Kasumi-1 (cell line): Measurements from ENCODE around the gene PXDN.

Source experiments
- DNase-seq, 2 experiments: peaks; one replicate each; lab custom pipeline; 2025; lab: John Stamatoyannopoulos, UW

PXDN gene

DNA sequence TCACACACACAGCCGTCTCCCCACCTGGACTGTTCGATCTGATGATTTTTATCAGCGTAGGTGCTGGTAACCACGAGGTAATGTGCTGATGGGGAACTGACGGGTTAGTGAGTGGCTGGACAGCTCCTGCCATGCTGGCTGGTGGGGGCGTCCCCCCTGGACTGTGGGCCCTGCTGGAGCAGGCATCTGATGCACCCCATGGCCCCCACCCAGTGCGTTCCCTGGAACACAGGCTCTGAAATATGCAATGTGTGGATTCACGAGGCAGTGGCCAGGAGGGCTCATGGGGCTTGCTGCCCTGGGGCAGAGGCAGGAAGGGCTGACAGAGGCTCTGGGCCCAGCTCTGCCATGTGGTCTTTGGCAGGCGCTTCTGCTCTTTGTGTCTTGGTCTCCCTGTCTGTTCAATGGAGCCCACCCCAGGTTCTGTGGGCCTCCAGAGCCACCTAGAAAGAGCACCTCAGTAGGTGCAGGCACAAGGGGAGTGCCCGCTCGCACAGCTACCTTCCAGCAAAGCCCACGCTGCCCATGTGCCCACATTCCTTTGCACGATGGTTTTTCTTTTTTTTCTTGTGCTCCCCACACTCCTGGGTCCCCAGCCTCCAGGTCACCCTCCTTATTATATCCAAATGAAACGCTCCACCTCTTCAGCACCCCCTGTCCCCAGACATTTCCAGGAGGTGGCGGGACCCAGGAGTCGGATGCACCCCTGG, 10.3 kb upstream of the PXDN start:
- no peak for DNase-seq

DNA sequence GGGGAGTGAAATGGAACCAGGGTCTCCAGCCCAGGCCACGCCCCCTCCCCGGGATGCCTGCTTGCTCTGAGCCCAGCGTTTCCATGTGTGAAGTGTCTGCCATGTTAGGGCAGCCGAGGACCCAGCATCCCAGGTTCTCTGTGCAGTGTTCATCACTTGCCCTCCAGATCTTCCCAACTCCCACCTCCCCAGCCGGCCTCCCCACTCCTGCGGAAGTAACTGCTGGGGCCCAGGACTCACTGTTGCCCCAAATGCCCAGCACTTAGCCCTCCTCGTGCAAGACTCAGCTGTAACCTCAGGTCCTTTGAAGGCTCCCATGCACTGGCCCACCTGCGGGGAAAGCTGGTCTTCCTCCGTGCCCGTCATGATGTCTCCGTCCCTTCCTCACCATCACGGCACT, 9.7 kb upstream of the PXDN start:
- no peak for DNase-seq

DNA sequence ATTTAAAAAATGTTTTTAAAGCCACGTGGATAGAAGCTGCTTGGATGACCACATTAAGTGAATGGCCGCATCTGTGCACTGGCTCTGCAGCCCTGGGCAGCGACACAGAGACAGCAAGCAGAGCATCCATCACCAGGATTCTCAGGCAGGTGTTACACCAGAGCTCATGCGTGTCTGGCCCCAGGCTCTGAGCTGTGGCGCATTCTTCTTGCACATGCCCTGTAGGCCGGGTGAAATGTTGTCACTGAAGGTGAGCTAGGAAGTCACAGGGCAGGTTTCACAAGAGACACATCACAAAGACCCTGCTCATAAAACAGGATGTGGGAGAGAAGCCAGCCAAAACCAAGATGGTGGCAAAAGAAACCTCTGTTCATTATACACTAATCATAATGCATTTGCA, 8.4 kb upstream of the PXDN start:
- DNase-seq = no peak

DNA sequence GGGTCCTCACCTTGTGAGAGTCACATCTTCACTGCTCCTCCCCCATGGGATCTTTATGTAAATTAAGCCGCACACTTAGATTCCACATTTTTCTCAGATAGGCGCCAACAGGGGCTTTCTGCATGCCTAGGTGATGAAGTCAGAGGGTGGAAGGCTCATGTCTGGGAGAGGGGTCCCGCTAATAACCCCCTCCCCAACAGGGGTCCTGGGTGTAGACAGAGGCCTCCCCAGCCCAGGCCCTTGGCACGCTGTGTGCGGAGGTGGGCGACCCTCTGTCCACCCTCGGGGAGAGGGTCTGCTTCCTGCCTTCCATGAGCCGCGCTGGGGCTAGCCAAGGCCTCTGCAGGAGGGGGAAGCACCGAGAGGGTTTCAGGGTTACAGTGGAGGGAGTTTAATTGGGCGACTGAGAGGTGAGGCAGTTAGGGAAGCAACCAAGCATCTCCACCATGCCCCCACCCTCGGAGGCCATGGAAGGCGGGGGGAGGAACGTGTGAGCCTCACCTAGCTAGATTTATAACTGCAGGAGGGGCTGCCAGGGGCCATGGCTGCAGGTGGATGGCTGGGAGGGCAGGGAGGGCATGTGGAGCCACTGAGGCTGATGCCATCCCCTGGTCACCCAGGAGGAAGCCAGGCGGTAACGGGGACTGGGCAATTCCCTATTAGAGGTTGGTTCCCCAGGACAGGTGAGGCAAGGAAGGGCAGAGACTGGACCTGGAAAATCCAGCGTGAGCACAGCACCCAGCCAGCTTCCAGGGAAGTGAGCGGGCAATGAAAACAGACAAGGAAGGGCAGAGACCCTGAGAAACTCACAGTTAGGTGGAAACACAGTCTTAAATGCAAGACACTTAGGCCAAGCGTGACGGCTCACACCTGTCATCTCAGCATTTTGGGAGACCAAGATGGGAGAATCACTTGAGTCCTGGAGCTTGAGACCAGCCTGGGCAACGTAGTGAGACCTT, 7.7 kb upstream of the PXDN start:
- DNase-seq = no peak

DNA sequence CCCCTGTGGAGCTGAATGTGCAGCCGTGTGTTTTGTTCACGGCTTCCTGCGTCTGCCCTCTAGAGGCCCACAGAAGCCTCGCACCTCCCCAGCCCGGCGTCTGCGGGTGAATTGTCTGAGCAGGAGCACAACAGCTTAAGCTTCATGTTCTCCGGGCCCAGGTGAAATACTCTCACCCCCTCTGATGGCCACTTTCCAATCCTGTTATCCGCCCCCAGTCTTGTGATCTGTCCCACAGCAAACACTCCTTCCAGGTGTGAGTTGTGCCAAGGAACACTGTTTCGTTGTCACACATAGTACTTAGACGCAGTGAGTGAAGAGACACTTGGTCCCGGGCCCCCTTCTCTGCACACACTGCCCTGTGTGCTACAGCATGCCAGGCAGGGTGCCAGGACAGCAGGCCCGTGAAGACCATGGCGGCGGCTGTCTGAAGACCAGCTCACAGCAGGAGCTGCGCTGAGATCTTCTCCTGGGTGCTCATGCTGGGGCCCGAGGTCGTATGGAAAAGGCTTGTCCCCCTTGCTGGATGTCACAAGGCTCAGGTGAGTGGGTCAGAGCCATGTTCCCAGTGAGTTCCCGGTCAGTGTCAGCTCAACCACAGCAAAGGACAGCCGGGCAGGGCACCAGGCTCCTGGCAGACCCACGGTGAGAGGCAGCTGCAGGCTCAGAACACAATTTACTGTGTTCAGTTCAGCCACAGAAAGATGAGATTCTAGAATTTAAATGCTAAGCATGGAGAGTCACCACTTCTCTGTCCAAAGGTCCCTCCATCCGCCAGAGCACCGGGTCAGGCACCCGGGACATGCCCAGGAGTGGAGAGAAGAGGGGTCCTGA, 6.8 kb upstream of the PXDN start:
- DNase-seq = peak; percentile 9 to 10

DNA sequence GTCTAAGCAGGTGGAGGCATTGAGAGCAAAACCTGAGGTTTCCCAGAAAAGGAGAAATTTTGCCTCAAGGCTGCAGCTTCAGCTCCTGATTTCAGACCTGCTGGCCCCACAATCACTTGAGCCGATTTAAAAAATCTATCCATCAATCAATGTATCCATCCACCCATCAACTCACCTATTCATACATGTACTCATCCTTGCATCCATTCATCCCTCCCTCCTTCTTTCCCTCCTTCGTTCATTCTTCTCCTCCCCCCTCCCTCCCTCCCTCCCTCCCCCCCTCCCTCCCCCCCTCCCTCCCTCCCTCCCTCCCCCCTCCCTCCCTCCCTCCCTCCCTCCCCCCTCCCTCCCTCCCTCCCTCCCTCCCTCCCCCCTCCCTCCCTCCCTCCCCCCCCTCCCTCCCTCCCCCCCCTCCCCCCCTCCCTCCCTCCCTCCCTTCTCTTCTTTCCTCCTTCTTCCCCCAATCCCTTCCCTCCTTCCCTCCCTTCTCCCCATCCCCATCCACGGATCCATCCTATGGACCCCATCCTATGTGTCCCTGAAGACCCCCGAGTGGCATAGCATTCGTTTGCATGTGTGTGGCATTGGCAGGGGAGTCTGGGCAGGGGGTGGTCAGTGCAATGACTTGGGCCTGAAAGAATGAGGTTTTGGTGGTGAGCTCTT, 6.1 kb upstream of the PXDN start:
- DNase-seq = no peak

DNA sequence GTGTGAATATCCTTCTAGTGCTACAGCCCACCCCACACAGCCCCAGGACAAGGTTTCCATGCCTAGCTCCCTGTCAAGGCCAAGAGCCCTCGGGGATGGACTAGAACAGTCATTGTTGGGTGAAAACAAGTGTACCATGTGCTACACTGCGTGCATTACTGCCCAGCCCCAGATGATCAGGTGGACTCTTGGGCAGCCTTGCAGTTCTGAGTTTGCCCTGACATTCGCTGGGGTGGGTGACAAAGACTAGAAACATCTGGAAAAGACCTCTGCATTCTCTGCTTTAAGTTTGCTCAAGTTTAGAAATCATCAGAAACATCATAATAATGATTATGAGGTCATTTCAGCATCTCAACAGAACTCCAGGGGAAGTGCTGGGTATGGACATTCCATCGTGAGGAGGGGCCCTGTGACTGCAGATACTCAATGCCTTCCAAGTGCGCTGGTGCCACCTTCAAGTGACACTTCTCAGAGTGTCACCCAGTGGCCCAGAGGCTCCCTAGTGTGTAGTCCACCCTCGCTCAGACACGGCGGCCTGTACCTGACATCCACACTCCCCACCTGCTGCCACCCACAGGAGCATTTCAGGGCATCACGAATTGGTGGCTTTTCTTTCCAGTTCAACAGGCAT, 5.3 kb upstream of the PXDN start:
- DNase-seq = no peak

DNA sequence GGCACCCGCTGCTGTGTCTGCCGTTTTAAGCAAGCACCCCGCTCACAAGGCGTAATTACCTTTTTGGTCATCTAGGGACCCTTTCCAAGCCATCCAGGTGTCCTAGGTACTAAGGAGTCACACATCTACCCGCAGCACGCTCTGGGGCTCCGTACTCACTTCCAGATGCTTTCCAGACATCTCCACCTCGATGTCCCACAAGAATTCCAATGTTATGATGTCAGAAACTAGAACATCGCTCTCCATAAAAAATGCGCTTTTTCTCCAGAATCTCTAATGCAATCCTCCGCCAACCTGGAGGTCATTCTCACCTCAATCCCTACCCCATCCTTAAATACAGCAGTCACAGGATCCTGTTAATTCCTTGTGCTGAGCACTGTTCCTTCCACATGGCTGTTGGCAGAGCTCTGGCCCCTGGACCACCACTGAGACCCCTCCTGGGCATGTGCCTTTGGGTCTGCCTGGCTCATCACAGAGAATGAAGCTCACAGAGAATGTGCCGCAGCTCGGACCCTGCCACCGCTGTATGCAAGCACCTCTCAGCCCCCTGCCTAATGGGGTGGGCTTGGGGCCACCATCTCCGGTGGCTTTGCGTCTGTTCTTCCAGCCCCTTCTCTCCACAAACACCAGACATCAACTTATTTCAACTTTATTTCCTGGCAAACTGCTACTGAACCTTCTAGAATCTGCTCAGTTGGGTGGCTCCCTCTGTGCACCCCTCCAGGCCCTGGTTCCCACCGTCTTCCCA, 4.6 kb upstream of the PXDN start:
- no peak for DNase-seq

DNA sequence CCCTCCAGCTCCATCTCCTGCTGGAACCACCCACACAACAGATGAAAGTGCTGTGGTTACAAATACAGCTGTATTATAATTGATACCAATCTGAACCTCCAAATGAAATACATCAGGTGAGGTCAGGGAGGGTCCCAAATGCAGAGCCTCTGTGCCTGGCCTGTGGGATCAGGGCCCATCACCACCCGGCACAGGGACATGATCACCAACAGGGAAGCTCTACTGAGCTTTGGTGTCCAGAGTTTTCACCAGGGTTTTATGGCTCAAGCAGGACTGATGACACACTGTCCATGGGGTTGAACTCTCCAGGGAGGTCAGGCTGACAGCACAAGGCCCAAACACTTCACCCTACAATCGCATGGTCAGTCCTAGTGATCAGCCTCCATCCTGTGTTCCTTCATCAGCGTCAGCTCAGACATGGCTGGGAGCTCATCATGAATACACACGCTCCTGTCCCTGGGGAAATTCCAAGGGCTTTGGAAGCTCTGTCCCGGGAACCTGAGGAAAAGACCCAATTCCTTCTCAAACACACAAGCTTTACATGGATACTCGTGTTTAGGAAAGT, 3.9 kb upstream of the PXDN start:
- DNase-seq = no peak

DNA sequence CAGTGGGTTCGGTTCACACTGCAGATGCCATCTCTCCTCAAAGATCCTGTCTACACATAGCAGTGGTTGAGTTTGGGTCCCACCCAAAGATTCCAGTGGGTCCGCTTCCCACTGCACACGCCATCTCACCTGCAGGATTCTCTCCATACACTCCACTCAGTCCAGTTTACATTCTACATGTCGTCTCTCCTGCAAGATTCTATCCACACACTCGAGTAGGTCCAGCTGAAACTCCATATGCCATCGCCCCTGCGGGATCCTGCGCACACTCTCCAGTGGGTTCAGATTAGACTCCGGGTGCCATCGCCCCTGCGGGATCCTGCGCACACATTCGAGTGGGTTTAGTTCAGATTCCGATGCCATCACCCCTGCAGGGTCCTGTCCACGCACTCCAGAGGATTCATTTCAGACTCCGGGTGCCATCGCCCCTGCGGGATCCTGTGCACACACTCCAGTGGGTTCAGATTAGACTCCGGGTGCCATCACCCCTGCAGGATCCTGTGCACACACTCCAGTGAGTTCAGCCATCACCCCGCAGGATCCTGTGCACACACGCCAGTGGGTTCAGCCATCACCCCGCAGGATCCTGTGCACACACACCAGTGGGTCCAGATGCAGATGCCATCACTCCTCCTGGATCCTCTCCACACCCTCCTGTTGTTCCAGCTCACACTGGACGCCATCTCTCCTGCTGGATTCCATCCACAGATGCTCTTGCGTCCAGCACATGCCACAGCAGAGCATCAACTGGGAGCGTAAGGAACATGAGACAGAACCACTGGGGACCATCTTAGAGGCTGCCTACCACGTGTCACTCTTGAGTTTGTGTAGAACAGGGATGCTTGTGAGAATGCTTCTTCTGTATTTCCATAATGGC, 3.0 kb upstream of the PXDN start:
- no peak for DNase-seq

DNA sequence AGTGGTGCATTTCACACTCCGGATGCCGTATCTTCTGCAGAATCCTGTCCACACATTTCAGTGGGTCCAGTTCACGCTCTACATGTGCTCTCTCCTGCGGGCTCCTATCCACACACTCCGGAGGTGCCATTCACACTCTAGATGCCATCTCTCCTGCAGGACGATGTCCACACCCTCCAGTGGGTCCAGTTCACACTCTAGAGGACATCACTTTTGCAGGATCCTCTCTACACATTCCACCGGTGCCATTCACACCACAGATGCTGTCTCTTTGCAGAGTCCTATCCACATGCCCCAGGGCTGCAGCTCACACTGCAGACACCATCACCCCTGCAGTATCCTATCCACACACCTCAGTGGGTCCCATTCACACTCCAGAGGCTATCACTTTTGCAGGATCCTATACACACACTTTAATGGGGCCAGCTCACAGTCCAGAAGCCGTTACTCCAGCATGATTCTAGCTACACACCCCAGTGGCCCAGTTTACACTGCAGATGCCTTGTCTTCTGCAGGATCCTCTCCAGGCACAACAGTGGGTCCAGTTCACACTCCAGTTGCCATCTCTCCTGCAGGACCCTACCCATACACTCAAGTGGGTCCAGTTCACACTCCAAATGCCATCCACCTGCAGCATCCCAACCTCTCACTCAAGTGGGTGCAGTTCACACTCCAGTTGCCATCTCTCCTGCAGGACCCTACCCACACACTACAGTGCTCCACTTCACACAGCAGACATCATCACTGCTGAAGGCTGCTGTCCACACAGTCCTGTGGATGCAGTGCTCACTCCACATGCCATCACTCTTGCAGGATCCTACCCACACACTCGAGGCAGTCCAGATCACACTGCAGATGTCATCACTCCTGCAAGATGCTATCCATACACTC, 2.1 kb upstream of the PXDN start:
- no peak for DNase-seq

DNA sequence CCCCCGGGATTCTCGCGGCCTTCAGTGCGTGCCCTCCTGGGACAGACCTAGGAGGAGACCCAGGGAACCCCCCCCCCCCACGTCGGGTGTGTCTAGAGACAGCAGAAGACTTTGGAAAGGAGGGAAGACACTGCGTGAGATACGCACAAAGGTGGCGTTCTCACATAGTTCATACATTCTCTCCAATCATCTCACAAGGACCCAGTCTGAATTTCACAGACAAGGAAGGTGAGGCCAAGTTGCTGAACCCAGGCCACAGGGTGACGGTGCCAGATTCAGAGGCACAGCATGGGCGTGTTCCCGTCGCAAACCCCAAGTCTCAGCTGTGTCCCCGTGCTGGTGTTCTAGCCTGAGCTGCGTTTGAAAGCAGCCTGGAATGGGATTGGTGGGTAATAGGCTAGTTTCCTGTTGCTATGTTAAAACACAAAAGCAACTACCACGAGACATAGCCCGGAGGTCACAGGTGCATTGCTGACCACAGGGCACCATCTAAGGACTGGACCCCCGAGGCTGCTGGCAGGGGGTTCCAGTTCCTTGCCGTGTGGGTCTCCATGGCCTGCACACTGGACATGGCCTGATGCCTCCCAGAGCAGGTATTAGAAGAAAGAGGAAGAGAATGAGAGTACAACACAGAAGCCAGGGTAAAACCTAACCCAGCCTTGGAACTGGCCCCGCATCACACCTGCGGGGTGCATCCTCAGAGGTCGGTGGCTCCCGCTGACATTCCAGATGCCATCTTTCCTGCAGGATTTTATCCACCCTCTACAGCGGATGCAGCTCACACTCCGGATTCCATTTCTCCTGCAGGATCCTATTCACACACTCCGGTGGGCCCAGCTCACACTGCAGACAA, 1.1 kb upstream of the PXDN start:
- DNase-seq = no peak

DNA sequence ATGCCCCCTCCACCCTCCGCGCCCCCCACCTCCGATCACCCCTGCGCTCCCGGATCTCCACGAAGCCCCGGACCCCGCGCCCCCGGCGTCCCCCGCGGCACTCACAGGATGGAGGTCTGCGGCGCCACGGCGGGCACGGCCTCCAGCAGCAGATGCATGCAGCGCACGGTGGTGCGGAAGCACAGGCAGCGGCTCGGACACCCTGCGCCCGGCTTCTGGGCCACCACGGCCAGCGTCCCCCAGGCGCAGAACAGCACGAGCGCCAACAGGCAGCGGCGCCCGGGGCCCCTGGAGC, 217 bp downstream of the PXDN start:
- no peak for DNase-seq

DNA sequence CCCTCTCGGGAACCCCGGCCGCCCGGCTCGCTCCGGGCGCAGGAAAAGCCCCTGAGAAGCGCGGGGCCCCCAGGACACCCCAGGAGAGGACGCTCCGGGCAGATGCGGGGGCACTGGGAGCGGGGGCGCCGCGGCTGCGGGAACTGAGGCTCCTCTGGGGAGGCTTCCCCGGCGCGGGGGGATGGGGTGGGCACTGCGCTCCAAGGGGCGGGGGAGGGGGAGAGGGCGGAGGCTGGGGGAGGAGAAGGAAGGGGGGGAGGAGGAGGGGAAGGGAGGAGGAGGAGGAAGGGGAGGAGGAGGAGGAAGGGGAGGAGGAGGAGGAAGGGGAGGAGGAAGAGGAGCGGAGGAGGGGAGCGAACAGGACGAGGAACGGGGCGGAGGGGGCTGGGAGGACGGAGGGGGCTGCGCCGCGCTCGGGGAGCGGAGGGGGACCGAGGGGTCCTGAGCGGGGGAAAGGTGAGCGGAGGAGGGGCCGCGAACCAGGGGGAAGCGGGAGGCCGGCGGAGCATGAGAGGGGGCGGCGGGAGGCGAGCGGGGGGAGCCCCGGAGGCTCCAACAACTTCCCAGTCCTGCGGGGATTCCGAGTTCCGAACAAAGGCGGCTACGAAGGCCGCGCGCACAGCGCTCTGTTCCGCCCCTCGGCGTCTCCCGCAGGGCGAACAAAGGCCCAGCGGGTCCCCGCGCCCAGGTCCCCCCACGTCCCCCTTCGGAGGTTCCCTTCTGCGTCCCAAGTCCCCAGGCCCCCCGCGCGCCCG, 742 bp downstream of the PXDN start:
- DNase-seq = no peak

DNA sequence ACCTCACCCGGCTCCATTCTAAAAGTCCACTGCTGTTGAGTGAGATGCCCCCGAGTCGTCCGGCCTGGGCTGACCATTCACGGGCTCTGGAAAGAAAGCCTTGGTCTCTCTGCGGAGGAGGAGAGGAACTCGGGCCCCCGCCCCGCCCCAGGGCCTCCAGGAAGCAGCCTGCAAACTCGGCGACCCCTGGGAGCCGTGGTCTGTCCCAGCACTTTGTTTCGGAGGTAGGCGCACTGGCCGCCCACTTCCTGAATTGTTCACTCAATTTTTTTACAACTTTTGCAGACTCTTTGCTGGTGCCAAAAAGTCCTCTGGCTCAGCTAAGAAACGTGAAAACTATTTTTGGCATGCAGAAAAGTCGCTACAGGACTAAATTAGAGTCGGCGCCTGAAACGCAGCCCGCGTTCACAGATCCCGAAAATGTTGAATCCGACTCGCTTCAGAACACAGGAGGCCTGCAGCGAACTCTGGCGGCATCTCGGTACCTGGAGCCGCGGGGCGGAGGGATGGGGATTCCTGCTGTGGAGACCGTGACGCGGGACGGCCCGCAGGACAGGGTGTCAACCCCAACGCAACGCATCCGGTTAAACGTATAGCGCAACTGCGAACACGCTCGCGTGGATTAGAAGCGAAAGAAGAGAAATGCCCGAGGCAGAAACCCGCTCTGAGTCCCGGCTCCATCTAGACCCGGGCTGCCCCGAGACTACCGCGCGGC, 1.5 kb downstream of the PXDN start:
- no peak for DNase-seq

DNA sequence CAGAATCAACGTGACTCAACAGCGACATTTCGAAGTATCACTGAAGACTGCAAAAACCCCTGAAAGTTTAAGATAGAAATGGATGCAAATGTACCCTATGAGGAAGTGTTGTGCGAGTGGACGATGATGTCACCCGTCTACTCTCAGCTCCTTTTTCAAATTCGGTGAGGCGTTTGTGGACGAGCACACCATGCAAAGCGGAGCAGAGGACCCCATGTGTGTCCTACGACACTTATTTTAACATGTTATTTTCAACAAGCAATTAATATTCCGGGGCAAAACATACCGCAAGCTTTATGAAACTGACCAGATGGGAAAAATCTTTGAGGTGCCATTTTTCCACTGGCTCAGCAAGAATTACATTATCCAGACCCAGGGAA, 2.0 kb downstream of the PXDN start:
- no peak for DNase-seq
